Right lobe of liver (tissue), 6 donors: Measurements from ENCODE around the gene SDHA. TPM values are rescaled to one million over a fixed set of nuclear protein-coding genes. Genes with fewer than 3 reads are reported as not detected.

ENCODE experiments used
- ATAC-seq, 4 donors: fragments of 200-7000 bp; cut with Tn5 transposase; one replicate each; pipeline ENCODE4 v1.9.1; 2020; ENCODE audit warnings: mild to moderate bottlenecking in 4 of 4, moderate library complexity in 4 of 4
- DNase-seq, 3 donors: peaks; one replicate each; pipeline ENCODE4 v3.0.0-alpha.2; 2020
- H3K27ac ChIP-seq, 3 donors: fragments of 200-600 bp; one replicate each; pipeline ENCODE4 v1.8.0; 2022
- H3K27me3 ChIP-seq, 2 donors: fragments of 200-600 bp; one replicate each; pipeline ENCODE4 v1.8.0; 2022
- H3K36me3 ChIP-seq, 4 donors: fragments of 200-600 bp; sonication (generic) in 1 of 4; one replicate each; pipeline versions ENCODE4 v1.5.1 to v1.8.0; 2017 to 2022; ENCODE audit warnings: control low read depth in 1 of 4
- H3K4me1 ChIP-seq, 4 donors: fragments of 200-600 bp; sonication (generic) in 1 of 4; one replicate each; pipeline versions ENCODE4 v1.5.1 to v1.8.0; 2017 to 2022; ENCODE audit warnings: control low read depth in 1 of 4
- H3K4me3 ChIP-seq, 3 donors: fragments of 200-600 bp; one replicate each; pipeline ENCODE4 v1.8.0; 2022
- H3K9me3 ChIP-seq, 4 donors: fragments of 200-600 bp; sonication (generic) in 1 of 4; one replicate each; pipeline versions ENCODE4 v1.5.1 to v1.8.0; 2017 to 2022; ENCODE audit warnings: control low read depth in 1 of 4
- POLR2A ChIP-seq: fragments of 450-650 bp; IDR thresholded peaks from one replicate; pipeline ENCODE4 v1.6.1; 2017; ENCODE audit warnings: antibody characterized with exemption, mild to moderate bottlenecking
- WGBS: methylation state at CpG from one replicate; pipeline ENCODE4 v1.1.6; 2018; ENCODE audit warnings: low coverage, low lambda C conversion rate; ENCODE audit not compliant: insufficient coverage; ENCODE audit errors: missing lambda C conversion rate; 5-methylcytosine and 5-hydroxymethylcytosine counted together
- intact Hi-C, 2 donors: fragments of 100-400 bp; cut with DNase I; formaldehyde crosslinking; loops; one replicate each; pipeline versions ENCODE4 v1.11.2 to v1.14.1; 2022
- total RNA-seq, 6 experiments: library from RNA; depleted of rRNA in 2 of 6; stranded (reverse); fragments of >200 nt in 2 of 6; fragmentation: NEBNext Ultra II Directional in 3 of 6; extraction: Animal tissue kit (Norgen Biotek cat#: 25700) in 3 of 6; gene quantifications; one replicate each; pipeline versions ENCODE4 v1.1.0 to v1.2.4, GENCODE V29; 2016 to 2023
- TF ChIP-seq, protein P1 (sequence below), 4 donors: fragments of 200-600 bp in 3 of 4; fragments of 450-650 bp in 1 of 4; IDR thresholded peaks; one replicate each; pipeline versions ENCODE4 v1.5.1 to v1.8.0; 2016 to 2022; ENCODE audit warnings: antibody characterized with exemption in 4 of 4, mild to moderate bottlenecking in 2 of 4
- donor health status: DM: no; HTN: yes; CAD: no.
- donor health status: DM: no; HTN: no; CAD: no.
- donor health status: DM: no; HTN: no; CAD: no.
- donor health status: DM: no; HTN: yes; CAD: no.
- donor health status: DM: no; HTN: yes; CAD: no.

Gene SDHA
- total RNA-seq, 6 experiments from 2014 or later = 165 to 223 (median 188) TPM

DNA sequence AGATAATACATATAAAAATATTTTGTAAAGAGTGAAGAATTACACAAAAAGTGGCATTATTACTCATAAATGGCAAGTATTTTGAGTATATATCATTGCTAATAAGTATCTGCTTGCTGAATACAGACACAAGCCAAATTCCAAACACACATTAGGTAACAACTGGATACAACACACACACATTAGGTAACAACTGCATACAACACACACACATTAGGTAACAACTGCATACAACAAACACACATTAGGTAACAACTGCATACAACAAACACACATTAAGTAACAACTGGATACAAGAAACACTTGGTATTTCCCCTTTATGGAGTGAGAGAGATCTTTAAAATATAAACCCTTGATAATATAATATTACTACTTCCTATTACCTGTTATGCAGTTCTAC is 13.7 kb upstream of the SDHA start:
- intact Hi-C loops = no loop called here
- Histone ChIP-seq H3K4me3 (no peak overlapping the region), H3K36me3 (peaks cover 0 to 8% (median 3%) of the 10 kb centered on the region in 4 donors), H3K27me3 (no peaks in the 10 kb centered on the region), H3K27ac (no peak overlapping the region), H3K4me1 (no peaks in the 10 kb centered on the region), H3K9me3 (no peaks in the 10 kb centered on the region)
- ATAC-seq (no peak), DNase-seq (no peak)
- TF ChIP-seq, protein P1, sequence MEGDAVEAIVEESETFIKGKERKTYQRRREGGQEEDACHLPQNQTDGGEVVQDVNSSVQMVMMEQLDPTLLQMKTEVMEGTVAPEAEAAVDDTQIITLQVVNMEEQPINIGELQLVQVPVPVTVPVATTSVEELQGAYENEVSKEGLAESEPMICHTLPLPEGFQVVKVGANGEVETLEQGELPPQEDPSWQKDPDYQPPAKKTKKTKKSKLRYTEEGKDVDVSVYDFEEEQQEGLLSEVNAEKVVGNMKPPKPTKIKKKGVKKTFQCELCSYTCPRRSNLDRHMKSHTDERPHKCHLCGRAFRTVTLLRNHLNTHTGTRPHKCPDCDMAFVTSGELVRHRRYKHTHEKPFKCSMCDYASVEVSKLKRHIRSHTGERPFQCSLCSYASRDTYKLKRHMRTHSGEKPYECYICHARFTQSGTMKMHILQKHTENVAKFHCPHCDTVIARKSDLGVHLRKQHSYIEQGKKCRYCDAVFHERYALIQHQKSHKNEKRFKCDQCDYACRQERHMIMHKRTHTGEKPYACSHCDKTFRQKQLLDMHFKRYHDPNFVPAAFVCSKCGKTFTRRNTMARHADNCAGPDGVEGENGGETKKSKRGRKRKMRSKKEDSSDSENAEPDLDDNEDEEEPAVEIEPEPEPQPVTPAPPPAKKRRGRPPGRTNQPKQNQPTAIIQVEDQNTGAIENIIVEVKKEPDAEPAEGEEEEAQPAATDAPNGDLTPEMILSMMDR (IDR thresholded peaks at IDR 0.05) = no peak
- TF ChIP-seq POLR2A = no peak

DNA sequence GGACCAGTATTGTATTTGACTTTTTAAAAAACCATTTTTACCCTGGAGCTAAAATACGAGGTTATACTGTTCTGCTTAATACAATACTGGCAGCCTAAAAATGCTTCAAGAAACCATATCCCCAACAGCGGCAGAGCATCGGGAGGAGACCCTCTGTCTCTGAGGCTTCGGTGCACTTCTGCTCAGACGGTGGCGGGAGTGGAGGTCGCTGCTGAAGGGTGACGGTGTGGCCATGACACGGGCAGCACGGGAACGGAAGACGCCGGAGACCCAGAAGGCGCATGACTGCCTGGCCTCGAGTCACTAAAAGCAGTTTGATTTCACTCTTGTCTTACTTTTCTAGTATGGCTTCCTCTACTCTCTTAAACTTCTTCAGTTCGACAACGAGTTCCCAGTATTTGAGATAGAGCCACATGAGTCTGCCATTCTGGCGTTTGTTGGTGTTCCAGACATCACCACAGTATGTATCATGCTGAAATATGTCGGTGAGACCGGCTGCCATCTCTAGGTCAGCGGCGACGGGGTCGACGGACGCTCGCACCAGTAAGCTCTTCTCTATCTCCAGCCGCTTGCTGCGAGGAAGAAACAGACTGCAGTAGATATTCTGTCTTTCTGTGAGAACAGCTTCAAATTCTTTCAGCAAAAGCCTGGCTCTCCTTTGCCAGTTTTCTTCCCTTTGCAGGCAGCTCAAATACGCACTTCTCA is 13.0 kb upstream of the SDHA start:
- Histone ChIP-seq H3K9me3 (no peaks in the 10 kb centered on the region), H3K27me3 (no peaks in the 10 kb centered on the region), H3K27ac (no peak overlapping the region), H3K4me1 (no peaks in the 10 kb centered on the region), H3K36me3 (peaks cover 0 to 8% (median 3%) of the 10 kb centered on the region in 4 donors), H3K4me3 (no peak overlapping the region)
- TF ChIP-seq, protein P1 (IDR thresholded peaks at IDR 0.05) = no peak
- no peak for TF ChIP-seq POLR2A
- intact Hi-C loops = no loop called here
- ATAC-seq (no peak), DNase-seq (peak in 1 of 3 donors; percentile 28)
- 97% methylated on average over 30 of the region's 30 CpGs for WGBS

DNA sequence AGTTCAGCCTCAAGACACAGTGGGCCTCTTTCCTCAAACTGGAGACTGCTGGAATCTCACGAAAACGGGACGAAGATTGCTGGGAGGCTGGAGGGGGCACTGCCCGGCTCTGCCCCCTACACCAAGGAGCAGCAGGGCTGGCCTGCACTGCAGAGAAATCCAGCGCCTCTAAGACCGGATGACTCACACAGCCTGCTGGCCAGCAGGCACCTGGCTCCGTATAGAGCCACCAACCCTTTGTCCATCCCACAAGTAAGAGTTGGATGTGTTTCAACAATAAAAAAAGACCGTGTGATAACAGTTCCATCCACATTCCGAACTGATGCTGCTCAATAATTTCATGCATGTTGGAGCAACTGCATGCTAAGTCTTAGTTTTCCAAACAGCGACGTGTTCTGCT is 11.7 kb upstream of the SDHA start:
- peak in 1 of 3 donors; percentile 5 for DNase-seq
- no peak overlapping the region for H3K27ac ChIP-seq
- no peaks in the 10 kb centered on the region for H3K27me3 ChIP-seq
- H3K9me3 ChIP-seq = no peaks in the 10 kb centered on the region
- H3K4me1 ChIP-seq = no peaks in the 10 kb centered on the region
- H3K36me3 ChIP-seq = peaks cover 0 to 8% (median 3%) of the 10 kb centered on the region in 4 donors
- 90% methylated on average over 4 of the region's 11 CpGs for WGBS
- intact Hi-C loops = no loop called here
- H3K4me3 ChIP-seq = no peak overlapping the region
- ATAC-seq = peak in 1 of 4 donors; percentile 53
- TF ChIP-seq POLR2A = no peak
- TF ChIP-seq, protein P1 (IDR thresholded peaks at IDR 0.05) = no peak

DNA sequence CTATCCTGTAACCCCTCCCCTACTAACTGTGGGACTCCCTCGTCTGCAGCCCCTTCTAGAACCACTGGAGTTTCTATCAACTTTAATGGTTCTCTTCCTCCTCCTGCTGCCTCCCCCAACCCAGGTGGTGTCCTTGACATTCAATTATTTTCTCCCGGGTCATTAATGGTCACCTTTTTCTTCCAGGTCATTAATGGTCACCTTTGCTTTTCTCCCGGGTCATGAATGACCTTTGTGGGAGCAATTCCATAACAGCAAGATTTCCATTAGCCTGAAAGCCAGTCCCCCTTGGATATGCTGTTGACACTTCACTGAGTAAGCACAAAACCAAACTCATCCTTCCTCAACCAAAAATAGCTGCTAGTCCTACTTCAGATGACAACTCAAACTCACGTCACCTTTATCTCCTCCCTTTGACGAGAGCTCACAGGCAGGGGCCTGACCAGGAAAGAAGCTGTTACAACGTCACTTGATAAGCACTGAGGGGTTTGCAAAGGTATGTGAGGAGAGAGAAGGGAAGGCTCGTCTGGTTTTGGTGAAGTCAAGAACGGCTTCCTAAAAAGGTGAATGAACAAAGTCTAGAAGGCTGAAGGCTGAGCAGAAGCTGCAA is 11.1 kb upstream of the SDHA start:
- H3K27ac ChIP-seq = no peak overlapping the region
- no peak for TF ChIP-seq POLR2A
- TF ChIP-seq, protein P1 (IDR thresholded peaks at IDR 0.05) = no peak
- intact Hi-C loops = no loop called here
- WGBS = 81% methylated on average over 7 of the region's 8 CpGs
- no peaks in the 10 kb centered on the region for H3K27me3 ChIP-seq
- peak in 1 of 3 donors; percentile 15 for DNase-seq
- no peak overlapping the region for H3K4me3 ChIP-seq
- H3K9me3 ChIP-seq = no peaks in the 10 kb centered on the region
- H3K36me3 ChIP-seq = peaks cover 0 to 8% (median 3%) of the 10 kb centered on the region in 4 donors
- no peaks in the 10 kb centered on the region for H3K4me1 ChIP-seq
- ATAC-seq = no peak
